ENCODE measurements around the gene PLEKHO2.

Gene PLEKHO2

GRCh38 chr15:64888336-64888735, 46.6 kb downstream of the PLEKHO2 start:
- no peak for TF ChIP-seq CTCF (conservative IDR thresholded peaks at IDR 0.05; ENCODE audit: control insufficient read depth, insufficient read depth, low read depth, low read length)

GRCh38 chr15:64891561-64891960, 49.8 kb downstream of the PLEKHO2 start:
- no peak overlapping the region for H3K4me3 ChIP-seq (ENCODE audit: control insufficient read depth, low read depth, low read length)
- no peak for TF ChIP-seq CTCF (conservative IDR thresholded peaks at IDR 0.05; ENCODE audit: control insufficient read depth, insufficient read depth, low read depth, low read length)
- DNase-seq (ENCODE audit: low read depth), result no peak

More at GRCh38 chr15:64888336-64888735, 46.6 kb downstream of the PLEKHO2 start:
- no peak for DNase-seq (ENCODE audit: low read depth)
- no peak overlapping the region for H3K4me3 ChIP-seq (ENCODE audit: control insufficient read depth, low read depth, low read length)

GRCh38 chr15:64892847-64893403, 51.2 kb downstream of the PLEKHO2 start:
- no peak overlapping the region for H3K4me3 ChIP-seq (ENCODE audit: control insufficient read depth, low read depth, low read length)
- no peak for TF ChIP-seq CTCF (conservative IDR thresholded peaks at IDR 0.05; ENCODE audit: control insufficient read depth, insufficient read depth, low read depth, low read length)
- DNase-seq (ENCODE audit: low read depth), result no peak

GRCh38 chr15:64893481-64894394, 52.0 kb downstream of the PLEKHO2 start:
- H3K4me3 ChIP-seq (ENCODE audit: control insufficient read depth, low read depth, low read length), result no peak overlapping the region
- TF ChIP-seq CTCF (conservative IDR thresholded peaks at IDR 0.05; ENCODE audit: control insufficient read depth, insufficient read depth, low read depth, low read length), result no peak
- peak; percentile 88 for DNase-seq (ENCODE audit: low read depth)

- H3K4me3 ChIP-seq (ENCODE audit: control insufficient read depth, low read depth, low read length), result no peak overlapping the region
- DNase-seq (ENCODE audit: low read depth), result no peak
- no peak for TF ChIP-seq CTCF (conservative IDR thresholded peaks at IDR 0.05; ENCODE audit: control insufficient read depth, insufficient read depth, low read depth, low read length)
Observed at GRCh38 chr15:64894395-64895056, 52.8 kb downstream of the PLEKHO2 start.

GRCh38 chr15:64895285-64896065, 53.8 kb downstream of the PLEKHO2 start:
- DNase-seq (ENCODE audit: low read depth), result peak; percentile 49
- no peak overlapping the region for H3K4me3 ChIP-seq (ENCODE audit: control insufficient read depth, low read depth, low read length)
- no peak for TF ChIP-seq CTCF (conservative IDR thresholded peaks at IDR 0.05; ENCODE audit: control insufficient read depth, insufficient read depth, low read depth, low read length)

Measured in fibroblast of mammary gland (primary cell).